Esophagus squamous epithelium (tissue), 4 donors: ENCODE data around the gene POLDIP3.
"Not testable (repeated sequence)": the region's sequence is repeated elsewhere in the genome, so short reads cannot be mapped to it uniquely, and the experiment has no call there.

Experiments
- CTCF ChIP-seq, 6 experiments: fragments of 450-650 bp in 4 of 6; fragments of 200-600 bp in 2 of 6; sonication (generic) in 2 of 6; IDR thresholded peaks; one replicate each; pipeline ENCODE4 v1.5.1; 2016 to 2019; ENCODE audit warnings: antibody characterized with exemption in 6 of 6, mild to moderate bottlenecking in 4 of 6, moderate library complexity in 4 of 6
- POLR2A ChIP-seq, 4 donors: fragments of 450-650 bp; IDR thresholded peaks; one replicate each; pipeline ENCODE4 v1.6.1; 2017; ENCODE audit warnings: antibody characterized with exemption in 4 of 4, mild to moderate bottlenecking in 4 of 4, moderate library complexity in 3 of 4

DNA sequence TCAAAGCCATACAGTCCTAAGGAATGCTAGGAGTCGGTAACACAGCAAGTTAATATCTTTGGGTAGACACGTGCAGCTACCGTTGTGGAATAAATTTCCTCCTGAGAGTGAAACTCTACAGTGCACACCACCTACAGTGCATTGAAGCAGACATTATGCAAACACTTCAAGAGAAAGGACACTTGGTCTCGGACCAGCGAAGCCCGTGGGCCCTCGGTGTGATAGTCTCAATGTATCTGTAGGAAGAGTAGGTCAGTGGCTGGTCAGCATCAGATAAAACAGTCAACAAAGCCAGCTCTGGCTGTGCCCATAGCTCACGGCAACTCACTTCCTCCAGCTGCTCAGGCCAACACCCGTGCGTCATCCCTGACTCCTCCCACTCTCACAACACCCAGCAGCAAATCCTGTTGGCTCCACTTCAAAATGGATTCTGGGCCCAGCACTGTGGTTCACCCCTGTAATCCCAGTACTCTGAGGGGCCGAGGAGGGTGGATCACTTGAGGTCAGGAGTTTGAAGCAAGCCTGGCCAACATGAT, 75.4 kb downstream of the POLDIP3 start:
- not testable (repeated sequence) for TF ChIP-seq CTCF, POLR2A (IDR thresholded peaks at IDR 0.05)
